Endodermal cell (in vitro differentiated cells): ENCODE results near the gene IKZF5. TPM values are rescaled to one million over a fixed set of nuclear protein-coding genes. Genes with fewer than 3 reads are reported as not detected.
A peak's percentile ranks its signal among the peaks of the same experiment; 100 is the strongest.

ENCODE experiments used
- DNase-seq: peaks from one replicate; pipeline ENCODE4 v3.0.0-alpha.2; 2017
- H3K27ac ChIP-seq: 2 replicates; pipeline ENCODE4 v1.5.1; 2013; ENCODE audit warnings: mild to moderate bottlenecking, low read depth, low read length, moderate library complexity
- H3K27me3 ChIP-seq: 2 replicates; pipeline ENCODE4 v1.6.1; 2013; ENCODE audit warnings: mild to moderate bottlenecking, low read length, moderate library complexity; ENCODE audit not compliant: insufficient read depth, control insufficient read depth, poor library complexity, severe bottlenecking
- H3K36me3 ChIP-seq: 2 replicates; pipeline ENCODE4 v1.7.0; 2013; ENCODE audit warnings: mild to moderate bottlenecking, low read length, moderate library complexity; ENCODE audit not compliant: control insufficient read depth, insufficient read depth
- H3K4me1 ChIP-seq: one replicate; pipeline ENCODE4 v1.7.0; 2013; ENCODE audit warnings: low read length; ENCODE audit not compliant: control insufficient read depth, insufficient read depth
- H3K4me3 ChIP-seq: 2 replicates; pipeline ENCODE4 v1.5.1; 2013; ENCODE audit warnings: mild to moderate bottlenecking, low read length, moderate library complexity
- H3K9ac ChIP-seq: 2 replicates; pipeline ENCODE4 v1.6.1; 2013; ENCODE audit warnings: mild to moderate bottlenecking, low read length, moderate library complexity; ENCODE audit not compliant: poor library complexity, severe bottlenecking; ENCODE audit errors: extremely low read depth
- H3K9me3 ChIP-seq: 2 replicates; pipeline ENCODE4 v1.6.1; 2013; ENCODE audit warnings: mild to moderate bottlenecking, low read length, moderate library complexity; ENCODE audit not compliant: control insufficient read depth
- H3K27ac Mint-ChIP-seq: 2 replicates; pipeline ENCODE4 v1.8.0; 2020; ENCODE audit warnings: mixed read lengths
- H3K27me3 Mint-ChIP-seq: 2 replicates; pipeline ENCODE4 v1.8.0; 2021; ENCODE audit warnings: mild to moderate bottlenecking, mixed read lengths; ENCODE audit not compliant: insufficient read depth
- H3K36me3 Mint-ChIP-seq: 2 replicates; pipeline ENCODE4 v1.8.0; 2020; ENCODE audit warnings: low read depth, mixed read lengths
- H3K4me1 Mint-ChIP-seq: 2 replicates; pipeline ENCODE4 v1.8.0; 2020; ENCODE audit warnings: mixed read lengths
- H3K4me3 Mint-ChIP-seq: 2 replicates; pipeline ENCODE4 v1.8.0; 2020; ENCODE audit warnings: mild to moderate bottlenecking, moderate library complexity, mixed read lengths
- H3K9me3 Mint-ChIP-seq: 2 replicates; pipeline ENCODE4 v1.8.0; 2020; ENCODE audit warnings: mild to moderate bottlenecking, mixed read lengths
- CTCF ChIP-seq: fragments of 200-600 bp; sonication (generic); conservative IDR thresholded peaks from 2 replicates; pipeline ENCODE4 v1.5.0; 2021; ENCODE audit warnings: antibody characterized with exemption, mild to moderate bottlenecking
- WGBS, 2 experiments: methylation state at CpG; one replicate each; pipeline versions ENCODE4 v1.1.5 to v1.1.7; 2013; ENCODE audit warnings: missing lambda C conversion rate in 2 of 2, mixed read lengths in 1 of 2; ENCODE audit not compliant: insufficient coverage in 1 of 2, insufficient read length in 1 of 2; 5-methylcytosine and 5-hydroxymethylcytosine counted together
- total RNA-seq, 2 donors: library from RNA; stranded (reverse); fragmentation: NEBNext Ultra II Directional in 1 of 2; extraction: Animal tissue kit (Norgen Biotek cat#: 25700) in 1 of 2; gene quantifications; 2 replicates in 1 of 2; 3 replicates in 1 of 2; pipeline ENCODE4 v1.2.1, GENCODE V29; 2021

Gene IKZF5
- total RNA-seq, 2 donors from 2014 or later: 10.3 to 14.4 TPM

- peaks cover 8% of the 10 kb centered on the region for H3K27me3 Mint-ChIP-seq
- Histone ChIP-seq H3K4me3 (peak within 1 kb of the TSS; percentile 83), H3K36me3 (peaks cover 8% of the 10 kb centered on the region), H3K9ac (peak within 1 kb of the TSS; percentile 88), H3K27me3 (no peaks in the 10 kb centered on the region), H3K9me3 (no peaks in the 10 kb centered on the region), H3K27ac (peak within 1 kb of the TSS; percentile 96), H3K4me1 (no peaks in the 10 kb centered on the region)
- H3K4me1 Mint-ChIP-seq: peaks cover 20% of the 10 kb centered on the region
- DNase-seq: peak; percentile 94
- H3K36me3 Mint-ChIP-seq: peaks cover 10% of the 10 kb centered on the region
- H3K4me3 Mint-ChIP-seq: peak within 1 kb of the TSS; percentile 77
- H3K27ac Mint-ChIP-seq: peak within 1 kb of the TSS; percentile 98
- no peaks in the 10 kb centered on the region for H3K9me3 Mint-ChIP-seq
- WGBS, 2 experiments: 1 to 6% methylated on average over 7 to 59 of the region's 73 CpGs
- peak; percentile 96 for TF ChIP-seq CTCF
Observed at GRCh38 chr10:122980209-122981065, 28.2 kb downstream of the IKZF5 start, which contains the start of gene PSTK. Gene PSTK (plus strand): TSS chr10:122980401. CDS start chr10:122980480, 79 bp downstream.

GRCh38 chr10:122974543-122975064, 34.0 kb downstream of the IKZF5 start:
- Mint-ChIP-seq H3K9me3 (no peaks in the 10 kb centered on the region), H3K4me3 (no peak overlapping the region), H3K4me1 (peaks cover 14% of the 10 kb centered on the region), H3K27ac (no peak overlapping the region), H3K27me3 (peaks cover 14% of the 10 kb centered on the region), H3K36me3 (no peaks in the 10 kb centered on the region)
- WGBS, 2 experiments: 78% methylated on average over 3 of the region's 3 CpGs; no CpG with 5 or more reads in 1 of the 2 experiments
- no peak for DNase-seq
- peaks cover 12% of the 10 kb centered on the region for H3K4me1 ChIP-seq
- no peaks in the 10 kb centered on the region for H3K36me3 ChIP-seq
- H3K27ac ChIP-seq: no peak overlapping the region
- no peak for TF ChIP-seq CTCF
- no peaks in the 10 kb centered on the region for H3K9me3 ChIP-seq
- H3K9ac ChIP-seq: no peak overlapping the region
- no peak overlapping the region for H3K4me3 ChIP-seq
- no peaks in the 10 kb centered on the region for H3K27me3 ChIP-seq

- Mint-ChIP-seq H3K4me3 (no peak overlapping the region), H3K27me3 (peaks cover 14% of the 10 kb centered on the region), H3K36me3 (no peaks in the 10 kb centered on the region), H3K27ac (no peak overlapping the region), H3K4me1 (peaks cover 14% of the 10 kb centered on the region), H3K9me3 (peaks cover under 1% of the 10 kb centered on the region)
- TF ChIP-seq CTCF: no peak
- WGBS, 2 experiments: 89 to 92% methylated on average over 5 of the region's 5 CpGs
- H3K36me3 ChIP-seq: no peaks in the 10 kb centered on the region
- DNase-seq: no peak
- no peak overlapping the region for H3K4me3 ChIP-seq
- H3K4me1 ChIP-seq: peaks cover 12% of the 10 kb centered on the region
- H3K9me3 ChIP-seq: no peaks in the 10 kb centered on the region
- no peaks in the 10 kb centered on the region for H3K27me3 ChIP-seq
- no peak overlapping the region for H3K27ac ChIP-seq
- H3K9ac ChIP-seq: no peak overlapping the region
Observed at GRCh38 chr10:122974023-122974422, 34.6 kb downstream of the IKZF5 start.
